CD4-positive, alpha-beta memory T cell (primary cell): ENCODE measurements around the gene CUX1. TPM values are rescaled to one million over a fixed set of nuclear protein-coding genes. Genes with fewer than 3 reads are reported as not detected.

Source experiments
- CTCF ChIA-PET: fragments of 350-600 bp; sonication (Branson Sonifier 250); formaldehyde crosslinking; loops from one replicate; lab custom pipeline; 2021; ENCODE audit warnings: inconsistent platforms; ENCODE audit not compliant: partially characterized antibody; lab: Charles Lee
- POLR2A ChIA-PET: fragments of 350-600 bp; sonication (Branson Sonifier 250); formaldehyde crosslinking; loops from one replicate; lab custom pipeline; 2021; ENCODE audit not compliant: partially characterized antibody; lab: Charles Lee
- DNase-seq, 5 donors: peaks; one replicate each; pipeline versions ENCODE4 v3.0.0 to v3.0.0-alpha.2; 2020 to 2022; ENCODE audit warnings: mixed read lengths in 1 of 5
- H3K27ac ChIP-seq: one replicate; pipeline ENCODE4 v1.7.0; 2013; ENCODE audit warnings: low read depth, low read length
- H3K27me3 ChIP-seq: 2 replicates; pipeline ENCODE4 v1.7.0; 2013; ENCODE audit warnings: mild to moderate bottlenecking, low read length, moderate library complexity; ENCODE audit not compliant: insufficient read depth
- H3K36me3 ChIP-seq: 2 replicates; pipeline ENCODE4 v1.7.0; 2013; ENCODE audit warnings: mild to moderate bottlenecking, low read length, moderate library complexity; ENCODE audit not compliant: insufficient read depth
- H3K4me1 ChIP-seq: 2 replicates; pipeline ENCODE4 v1.7.0; 2013; ENCODE audit warnings: mild to moderate bottlenecking, low read length, moderate library complexity; ENCODE audit not compliant: insufficient read depth
- H3K4me3 ChIP-seq, 2 donors: one replicate each; pipeline ENCODE4 v1.7.0; 2013; ENCODE audit warnings: low read length in 2 of 2, mild to moderate bottlenecking in 1 of 2
- H3K9me3 ChIP-seq, 2 donors: one replicate each; pipeline ENCODE4 v1.7.0; 2013; ENCODE audit warnings: low read length in 2 of 2, control low read depth in 1 of 2; ENCODE audit not compliant: control insufficient read depth in 1 of 2
- H3K27ac Mint-ChIP-seq, 7 donors: one replicate each; pipeline ENCODE4 v1.8.0; 2020 to 2021; ENCODE audit warnings: mixed read lengths in 7 of 7, mild to moderate bottlenecking in 6 of 7, inconsistent platforms in 3 of 7, moderate library complexity in 3 of 7
- H3K27me3 Mint-ChIP-seq, 2 donors: one replicate each; pipeline ENCODE4 v1.8.0; 2020 to 2021; ENCODE audit warnings: mixed read lengths in 2 of 2
- H3K36me3 Mint-ChIP-seq, 2 donors: one replicate each; pipeline ENCODE4 v1.8.0; 2020 to 2021; ENCODE audit warnings: mixed read lengths in 2 of 2, inconsistent platforms in 1 of 2, mild to moderate bottlenecking in 1 of 2
- H3K4me1 Mint-ChIP-seq, 4 donors: one replicate each; pipeline ENCODE4 v1.8.0; 2020 to 2021; ENCODE audit warnings: mixed read lengths in 4 of 4, mild to moderate bottlenecking in 1 of 4
- H3K4me3 Mint-ChIP-seq, 8 donors: one replicate each; pipeline ENCODE4 v1.8.0; 2020 to 2021; ENCODE audit warnings: mixed read lengths in 8 of 8, mild to moderate bottlenecking in 7 of 8, moderate library complexity in 6 of 8, inconsistent platforms in 3 of 8
- H3K9me3 Mint-ChIP-seq, 8 donors: one replicate each; pipeline ENCODE4 v1.8.0; 2020 to 2021; ENCODE audit warnings: mixed read lengths in 8 of 8, mild to moderate bottlenecking in 5 of 8, inconsistent platforms in 3 of 8, moderate library complexity in 1 of 8
- intact Hi-C: fragments of 100-400 bp; cut with micrococcal nuclease; formaldehyde crosslinking; loops from one replicate; pipeline ENCODE4 v1.15.1; 2023
- polyA plus RNA-seq, 2 donors: library from polyadenylated mRNA; unstranded; fragments of 300-500 nt; fragmentation: Illumina TruSeq; gene quantifications; one replicate each; pipeline ENCODE4 v1.2.3, GENCODE V29; 2021
- total RNA-seq, 2 experiments: library from RNA; stranded (reverse); gene quantifications; one replicate each; pipeline ENCODE4 v1.2.3, GENCODE V29; 2021

CUX1 gene
- total and polyA plus RNA-seq, 4 experiments from 2014 or later, result 2.1 to 47.6 (median 36.1) TPM

- Mint-ChIP-seq H3K36me3 (peaks cover 0 to 3% of the 10 kb centered on the region in 2 donors), H3K27me3 (peaks cover 2% of the 10 kb centered on the region in 2 donors), H3K9me3 (no peaks in the 10 kb centered on the region), H3K27ac (peak overlapping the region; percentile 29 to 82 (median 69)), H3K4me1 (peaks cover 17 to 31% (median 23%) of the 10 kb centered on the region in 4 donors), H3K4me3 (peak overlapping the region; percentile 86 to 93 (median 88))
- no peaks in the 10 kb centered on the region for H3K36me3 ChIP-seq
- DNase-seq, result peak in 3 of 5 donors; percentile 21 to 76 (median 62)
- peak overlapping the region; percentile 49 for H3K27ac ChIP-seq
- no peaks in the 10 kb centered on the region for H3K27me3 ChIP-seq
- intact Hi-C loops, result loop anchor here (1.0 to 2.0 kb wide), 4 partner anchors 11 to 127 kb away; no protein-coding TSS in a partner anchor
- peaks cover 20% of the 10 kb centered on the region for H3K4me1 ChIP-seq
- no peaks in the 10 kb centered on the region for H3K9me3 ChIP-seq
- peak overlapping the region; percentile 68 to 74 for H3K4me3 ChIP-seq
- ChIA-PET POLR2A (interaction anchor here (0.6 to 3.1 kb wide), 5 partner anchors 10 to 597 kb away, joined by 3 to 18 read pairs (median 4); partner anchors contain the start of gene ZNHIT1), CTCF (interaction anchor here (0.8 to 4.0 kb wide), 10 partner anchors 9 to 126 kb away, joined by 3 to 32 read pairs (median 4); no protein-coding TSS in a partner anchor)
These were observed 2.2 kb upstream of the CUX1 start for GRCh38 chr7:101814991-101815825.

GRCh38 chr7:101815826-101816594 is 1.4 kb upstream of the CUX1 start:
- no peak overlapping the region for H3K27ac ChIP-seq
- ChIA-PET POLR2A (interaction anchor here (0.6 to 3.1 kb wide), 2 partner anchors 72 to 598 kb away, joined by 3 to 9 read pairs; partner anchors contain the start of gene ZNHIT1), CTCF (interaction anchor here (4.0 kb wide), 1 partner anchor 73 kb away, joined by 32 read pairs; no protein-coding TSS in a partner anchor)
- Mint-ChIP-seq H3K4me3 (peak overlapping the region; percentile 77 to 89 (median 86)), H3K4me1 (peaks cover 21 to 35% (median 27%) of the 10 kb centered on the region in 4 donors), H3K9me3 (no peaks in the 10 kb centered on the region), H3K36me3 (peaks cover 0 to 3% of the 10 kb centered on the region in 2 donors), H3K27me3 (peaks cover 1 to 2% of the 10 kb centered on the region in 2 donors), H3K27ac (peak overlapping the region; percentile 66 to 89 (median 81))
- H3K27me3 ChIP-seq, result no peaks in the 10 kb centered on the region
- DNase-seq, result peak; percentile 75 to 78 (median 76)
- no peaks in the 10 kb centered on the region for H3K36me3 ChIP-seq
- peaks cover 20% of the 10 kb centered on the region for H3K4me1 ChIP-seq
- H3K9me3 ChIP-seq, result no peaks in the 10 kb centered on the region
- intact Hi-C loops, result loop anchor here (1.0 to 2.0 kb wide), 2 partner anchors 41 to 73 kb away; no protein-coding TSS in a partner anchor
- H3K4me3 ChIP-seq, result peak overlapping the region in 1 of 2 donors; percentile 43

GRCh38 chr7:101816595-101817470 is 593 bp upstream of the CUX1 start:
- ChIA-PET POLR2A (interaction anchor here (3.1 kb wide), 1 partner anchor 73 kb away, joined by 9 read pairs; no protein-coding TSS in a partner anchor), CTCF (interaction anchor here (2.5 to 4.0 kb wide), 2 partner anchors 40 to 74 kb away, joined by 9 to 32 read pairs; no protein-coding TSS in a partner anchor)
- intact Hi-C loops, result no loop called here
- H3K9me3 ChIP-seq, result no peaks in the 10 kb centered on the region
- peak in 2 of 5 donors; percentile 14 for DNase-seq
- Mint-ChIP-seq H3K27me3 (no peaks in the 10 kb centered on the region), H3K27ac (peak overlapping the region in 1 of 7 donors; percentile 74), H3K4me1 (peaks cover 21 to 36% (median 27%) of the 10 kb centered on the region in 4 donors), H3K4me3 (peak overlapping the region in 2 of 8 donors; percentile 48 to 52), H3K9me3 (no peaks in the 10 kb centered on the region), H3K36me3 (peaks cover 0 to 3% of the 10 kb centered on the region in 2 donors)
- peaks cover 20% of the 10 kb centered on the region for H3K4me1 ChIP-seq
- H3K27me3 ChIP-seq, result no peaks in the 10 kb centered on the region
- peak overlapping the region in 1 of 2 donors; percentile 24 for H3K4me3 ChIP-seq
- H3K27ac ChIP-seq, result no peak overlapping the region
- H3K36me3 ChIP-seq, result no peaks in the 10 kb centered on the region

- intact Hi-C loops, result no loop called here
- peaks cover 0 to 3% of the 10 kb centered on the region in 2 donors for H3K36me3 Mint-ChIP-seq
- H3K4me3 Mint-ChIP-seq, result peak overlapping the region; percentile 3 to 83 (median 80)
- ChIA-PET POLR2A (interaction anchor here (3.1 kb wide), 1 partner anchor 75 kb away, joined by 9 read pairs; no protein-coding TSS in a partner anchor), CTCF (interaction anchor here (0.7 to 4.0 kb wide), 3 partner anchors 38 to 75 kb away, joined by 3 to 32 read pairs (median 9); no protein-coding TSS in a partner anchor)
- no peak overlapping the region for H3K27ac ChIP-seq
- H3K4me1 Mint-ChIP-seq, result peaks cover 23 to 41% (median 31%) of the 10 kb centered on the region in 4 donors
- H3K9me3 Mint-ChIP-seq, result no peaks in the 10 kb centered on the region
- H3K4me1 ChIP-seq, result peaks cover 20% of the 10 kb centered on the region
- no peak overlapping the region for H3K4me3 ChIP-seq
- no peaks in the 10 kb centered on the region for H3K27me3 Mint-ChIP-seq
- DNase-seq, result no peak
- peak overlapping the region in 2 of 7 donors; percentile 59 to 74 for H3K27ac Mint-ChIP-seq
- H3K27me3 ChIP-seq, result no peaks in the 10 kb centered on the region
- H3K9me3 ChIP-seq, result no peaks in the 10 kb centered on the region
- H3K36me3 ChIP-seq, result no peaks in the 10 kb centered on the region
These were observed 1.1 kb downstream of the CUX1 start for GRCh38 chr7:101818287-101819071.

- DNase-seq, result no peak
- Histone ChIP-seq H3K4me1 (peaks cover 17% of the 10 kb centered on the region), H3K27ac (no peak overlapping the region), H3K4me3 (no peak overlapping the region), H3K27me3 (no peaks in the 10 kb centered on the region), H3K9me3 (no peaks in the 10 kb centered on the region), H3K36me3 (no peaks in the 10 kb centered on the region)
- Mint-ChIP-seq H3K27ac (peak overlapping the region in 1 of 7 donors; percentile 1), H3K4me1 (peaks cover 20 to 44% (median 32%) of the 10 kb centered on the region in 4 donors), H3K9me3 (no peaks in the 10 kb centered on the region), H3K4me3 (peak overlapping the region in 2 of 8 donors; percentile 21 to 83), H3K27me3 (no peaks in the 10 kb centered on the region), H3K36me3 (peaks cover 0 to 3% of the 10 kb centered on the region in 2 donors)
- intact Hi-C loops, result no loop called here
- ChIA-PET CTCF (interaction anchor here (2.5 to 4.0 kb wide), 2 partner anchors 38 to 76 kb away, joined by 9 to 32 read pairs; no protein-coding TSS in a partner anchor), POLR2A (no interaction called here)
These were observed 1.8 kb downstream of the CUX1 start for GRCh38 chr7:101819183-101819582.
